ENCODE results near the gene MYO9B. TPM values are rescaled to one million over a fixed set of nuclear protein-coding genes. Genes with fewer than 3 reads are reported as not detected.

Gene MYO9B
- total and polyA plus RNA-seq, 2 donors, result 28.2 to 103 TPM

GRCh38 chr19:17079710-17080439 is 4.3 kb downstream of the MYO9B start:
- Histone ChIP-seq H3K27ac (ENCODE audit: low read depth in 1 of 2, low read length in 1 of 2) (peak overlapping the region; percentile 47 to 59), H3K36me3 (ENCODE audit: control insufficient read depth in 2 of 2, insufficient read depth in 2 of 2, low read length in 1 of 2) (peaks cover 0 to 7% of the 10 kb centered on the region in 2 donors), H3K4me3 (ENCODE audit: low read length in 2 of 2) (no peak overlapping the region), H3K9me3 (ENCODE audit: control insufficient read depth in 2 of 2, insufficient read depth in 1 of 2, low read length in 1 of 2) (no peaks in the 10 kb centered on the region), H3K27me3 (ENCODE audit: control insufficient read depth in 2 of 2, insufficient read depth in 1 of 2, low read length in 1 of 2) (no peaks in the 10 kb centered on the region), H3K4me1 (ENCODE audit: control insufficient read depth in 2 of 2, insufficient read depth in 2 of 2, low read length in 2 of 2) (peaks cover 12 to 42% of the 10 kb centered on the region in 2 donors)
- peak in 1 of 9 donors; percentile 28 for DNase-seq (ENCODE audit: low read depth in 6 of 9, low spot score in 9 of 9)
- WGBS, result 80% methylated on average over 28 of the region's 28 CpGs

- H3K4me3 ChIP-seq (ENCODE audit: low read length in 2 of 2), result no peak overlapping the region
- no peak for DNase-seq (ENCODE audit: low read depth in 6 of 9, low spot score in 9 of 9)
Observed at GRCh38 chr19:17080440-17080801, 4.8 kb downstream of the MYO9B start.

GRCh38 chr19:17081672-17082630 is 6.4 kb downstream of the MYO9B start:
- DNase-seq (ENCODE audit: low read depth in 6 of 9, low spot score in 9 of 9), result no peak
- Histone ChIP-seq H3K9me3 (ENCODE audit: control insufficient read depth in 2 of 2, insufficient read depth in 1 of 2, low read length in 1 of 2) (no peaks in the 10 kb centered on the region), H3K27me3 (ENCODE audit: control insufficient read depth in 2 of 2, insufficient read depth in 1 of 2, low read length in 1 of 2) (no peaks in the 10 kb centered on the region), H3K4me1 (ENCODE audit: control insufficient read depth in 2 of 2, insufficient read depth in 2 of 2, low read length in 2 of 2) (peaks cover 9 to 32% of the 10 kb centered on the region in 2 donors), H3K27ac (ENCODE audit: low read depth in 1 of 2, low read length in 1 of 2) (no peak overlapping the region), H3K36me3 (ENCODE audit: control insufficient read depth in 2 of 2, insufficient read depth in 2 of 2, low read length in 1 of 2) (peaks cover 6 to 9% of the 10 kb centered on the region in 2 donors), H3K4me3 (ENCODE audit: low read length in 2 of 2) (no peak overlapping the region)
- WGBS, result 89% methylated on average over 20 of the region's 20 CpGs

More at GRCh38 chr19:17080440-17080801, 4.8 kb downstream of the MYO9B start:
- H3K27me3 ChIP-seq (ENCODE audit: control insufficient read depth in 2 of 2, insufficient read depth in 1 of 2, low read length in 1 of 2), result no peaks in the 10 kb centered on the region
- over 99% methylated on average over 4 of the region's 4 CpGs for WGBS
- H3K9me3 ChIP-seq (ENCODE audit: control insufficient read depth in 2 of 2, insufficient read depth in 1 of 2, low read length in 1 of 2), result no peaks in the 10 kb centered on the region
- H3K27ac ChIP-seq (ENCODE audit: low read depth in 1 of 2, low read length in 1 of 2), result no peak overlapping the region
- H3K36me3 ChIP-seq (ENCODE audit: control insufficient read depth in 2 of 2, insufficient read depth in 2 of 2, low read length in 1 of 2), result peaks cover 0 to 7% of the 10 kb centered on the region in 2 donors
- peaks cover 12 to 42% of the 10 kb centered on the region in 2 donors for H3K4me1 ChIP-seq (ENCODE audit: control insufficient read depth in 2 of 2, insufficient read depth in 2 of 2, low read length in 2 of 2)

DNA sequence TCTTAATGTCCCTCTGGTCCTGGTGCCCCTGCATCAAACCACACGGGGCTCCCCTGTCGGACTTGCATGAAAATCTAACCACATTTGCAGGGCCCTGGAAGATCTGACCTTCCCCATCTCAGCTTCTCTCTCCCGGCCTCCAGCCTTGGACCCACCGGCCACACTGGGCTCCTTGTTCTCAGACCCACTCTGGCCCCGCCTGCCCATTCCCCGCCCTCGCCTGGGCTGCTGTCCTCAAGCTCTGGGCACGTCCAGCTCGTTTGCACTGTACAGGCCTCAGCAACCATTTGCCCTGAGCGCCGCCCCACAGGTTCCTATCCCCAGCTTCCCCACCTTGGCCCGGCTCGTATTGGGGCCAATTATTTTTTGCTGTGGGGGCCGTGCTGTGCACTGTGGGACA is 10.5 kb downstream of the MYO9B start:
- Histone ChIP-seq H3K9me3 (ENCODE audit: control insufficient read depth in 2 of 2, insufficient read depth in 1 of 2, low read length in 1 of 2) (no peaks in the 10 kb centered on the region), H3K4me1 (ENCODE audit: control insufficient read depth in 2 of 2, insufficient read depth in 2 of 2, low read length in 2 of 2) (peaks cover under 1 to 10% of the 10 kb centered on the region in 2 donors), H3K27me3 (ENCODE audit: control insufficient read depth in 2 of 2, insufficient read depth in 1 of 2, low read length in 1 of 2) (no peaks in the 10 kb centered on the region), H3K27ac (ENCODE audit: low read depth in 1 of 2, low read length in 1 of 2) (no peak overlapping the region), H3K4me3 (ENCODE audit: low read length in 2 of 2) (no peak overlapping the region), H3K36me3 (ENCODE audit: control insufficient read depth in 2 of 2, insufficient read depth in 2 of 2, low read length in 1 of 2) (peaks cover 4 to 11% of the 10 kb centered on the region in 2 donors)
- no peak for DNase-seq (ENCODE audit: low read depth in 6 of 9, low spot score in 9 of 9)
- 97% methylated on average over 14 of the region's 14 CpGs for whole genome bisulfite sequencing

DNA sequence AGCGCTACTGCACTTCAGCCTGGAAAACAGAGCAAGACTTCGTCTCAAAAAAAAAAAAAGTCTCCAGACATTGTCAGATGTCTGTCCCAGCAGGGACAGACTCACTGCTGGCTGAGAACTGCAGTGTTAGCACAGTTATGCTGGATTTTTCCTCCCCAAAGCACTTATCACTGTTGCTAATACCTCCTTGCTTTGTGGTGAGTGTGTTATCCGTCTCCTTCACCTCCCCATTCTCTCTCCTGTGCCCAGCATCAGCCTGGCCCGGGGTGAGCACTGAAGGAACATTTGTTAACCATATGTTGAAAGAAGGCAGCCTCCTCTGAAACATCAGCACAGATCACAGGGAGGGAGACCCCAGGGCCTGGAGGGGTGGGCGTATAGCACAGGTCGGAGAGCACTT is 11.3 kb downstream of the MYO9B start:
- peaks cover 5 to 11% of the 10 kb centered on the region in 2 donors for H3K36me3 ChIP-seq (ENCODE audit: control insufficient read depth in 2 of 2, insufficient read depth in 2 of 2, low read length in 1 of 2)
- no peaks in the 10 kb centered on the region for H3K27me3 ChIP-seq (ENCODE audit: control insufficient read depth in 2 of 2, insufficient read depth in 1 of 2, low read length in 1 of 2)
- no peak overlapping the region for H3K4me3 ChIP-seq (ENCODE audit: low read length in 2 of 2)
- peaks cover 8 to 13% of the 10 kb centered on the region in 2 donors for H3K4me1 ChIP-seq (ENCODE audit: control insufficient read depth in 2 of 2, insufficient read depth in 2 of 2, low read length in 2 of 2)
- no peak for DNase-seq (ENCODE audit: low read depth in 6 of 9, low spot score in 9 of 9)
- 98% methylated on average over 6 of the region's 6 CpGs for WGBS
- H3K27ac ChIP-seq (ENCODE audit: low read depth in 1 of 2, low read length in 1 of 2), result no peak overlapping the region
- H3K9me3 ChIP-seq (ENCODE audit: control insufficient read depth in 2 of 2, insufficient read depth in 1 of 2, low read length in 1 of 2), result no peaks in the 10 kb centered on the region

DNA sequence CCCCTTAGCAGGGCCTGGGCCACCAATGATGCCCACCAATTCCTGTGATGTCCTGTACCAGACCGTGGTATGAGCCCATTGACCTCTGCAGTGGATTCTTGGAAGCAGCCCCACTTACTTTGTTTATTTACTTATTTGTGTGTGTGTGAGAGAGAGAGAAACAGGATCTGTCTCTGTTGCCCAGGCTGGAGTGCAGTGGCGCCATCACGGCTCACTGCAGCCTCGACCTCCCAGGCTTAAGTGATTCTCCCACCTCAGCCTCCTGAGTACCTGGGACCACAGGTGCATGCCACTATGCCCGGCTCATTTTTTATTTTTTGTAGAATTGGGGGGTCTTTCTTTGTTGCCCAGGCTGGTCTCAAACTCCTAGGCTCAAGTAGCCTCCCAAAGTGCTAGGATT is 13.0 kb downstream of the MYO9B start:
- 95% methylated on average over 5 of the region's 5 CpGs for WGBS
- H3K36me3 ChIP-seq (ENCODE audit: control insufficient read depth in 2 of 2, insufficient read depth in 2 of 2, low read length in 1 of 2), result peaks cover 9 to 11% of the 10 kb centered on the region in 2 donors
- peaks cover 9 to 10% of the 10 kb centered on the region in 2 donors for H3K4me1 ChIP-seq (ENCODE audit: control insufficient read depth in 2 of 2, insufficient read depth in 2 of 2, low read length in 2 of 2)

GRCh38 chr19:17090583-17090982 is 15.0 kb downstream of the MYO9B start:
- Histone ChIP-seq H3K36me3 (ENCODE audit: control insufficient read depth in 2 of 2, insufficient read depth in 2 of 2, low read length in 1 of 2) (peaks cover 11 to 14% of the 10 kb centered on the region in 2 donors), H3K27me3 (ENCODE audit: control insufficient read depth in 2 of 2, insufficient read depth in 1 of 2, low read length in 1 of 2) (no peaks in the 10 kb centered on the region), H3K4me3 (ENCODE audit: low read length in 2 of 2) (no peak overlapping the region), H3K4me1 (ENCODE audit: control insufficient read depth in 2 of 2, insufficient read depth in 2 of 2, low read length in 2 of 2) (peaks cover 9 to 10% of the 10 kb centered on the region in 2 donors), H3K9me3 (ENCODE audit: control insufficient read depth in 2 of 2, insufficient read depth in 1 of 2, low read length in 1 of 2) (no peaks in the 10 kb centered on the region), H3K27ac (ENCODE audit: low read depth in 1 of 2, low read length in 1 of 2) (no peak overlapping the region)
- DNase-seq (ENCODE audit: low read depth in 6 of 9, low spot score in 9 of 9), result peak in 1 of 9 donors; percentile 31
- WGBS, result 59% methylated on average over 9 of the region's 9 CpGs

More for the DNA sequence above, 13.0 kb downstream of the MYO9B start:
- Histone ChIP-seq H3K27me3 (ENCODE audit: control insufficient read depth in 2 of 2, insufficient read depth in 1 of 2, low read length in 1 of 2) (no peaks in the 10 kb centered on the region), H3K4me3 (ENCODE audit: low read length in 2 of 2) (no peak overlapping the region), H3K9me3 (ENCODE audit: control insufficient read depth in 2 of 2, insufficient read depth in 1 of 2, low read length in 1 of 2) (no peaks in the 10 kb centered on the region), H3K27ac (ENCODE audit: low read depth in 1 of 2, low read length in 1 of 2) (no peak overlapping the region)
- DNase-seq (ENCODE audit: low read depth in 6 of 9, low spot score in 9 of 9), result no peak

DNA sequence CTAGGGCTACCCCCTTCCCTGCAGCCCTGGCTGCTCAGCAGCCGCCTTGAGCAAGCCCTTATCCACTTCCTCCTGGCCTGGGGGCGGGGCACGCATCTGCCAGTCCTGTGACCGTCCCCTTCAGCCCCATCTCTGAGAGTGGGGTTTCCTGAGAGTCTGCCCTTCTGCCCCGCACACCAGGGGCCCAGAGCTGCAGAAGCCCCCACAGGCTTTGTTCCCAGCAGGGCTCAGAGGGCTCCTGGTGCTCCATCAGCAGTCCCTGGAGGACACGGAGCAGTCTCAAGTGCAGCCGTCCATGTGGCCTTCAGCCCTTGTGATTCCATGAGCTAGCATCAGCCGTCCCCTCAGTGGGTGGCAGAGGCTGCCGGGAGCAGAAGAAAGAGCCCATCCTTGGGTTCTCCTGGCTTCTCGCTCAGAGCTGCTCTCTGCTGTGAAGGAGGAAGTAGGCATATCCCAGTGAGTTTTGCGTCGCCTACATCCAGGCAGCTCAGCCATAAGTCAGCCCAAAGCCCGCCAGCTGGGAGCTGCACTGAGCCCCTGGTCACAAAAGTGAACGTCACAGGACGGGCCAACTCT is 16.3 kb downstream of the MYO9B start:
- no peak for DNase-seq (ENCODE audit: low read depth in 6 of 9, low spot score in 9 of 9)
- WGBS, result 57% methylated on average over 15 of the region's 15 CpGs
- Histone ChIP-seq H3K27ac (ENCODE audit: low read depth in 1 of 2, low read length in 1 of 2) (peak overlapping the region; percentile 43 to 55), H3K4me1 (ENCODE audit: control insufficient read depth in 2 of 2, insufficient read depth in 2 of 2, low read length in 2 of 2) (peaks cover 9 to 10% of the 10 kb centered on the region in 2 donors), H3K4me3 (ENCODE audit: low read length in 2 of 2) (no peak overlapping the region), H3K9me3 (ENCODE audit: control insufficient read depth in 2 of 2, insufficient read depth in 1 of 2, low read length in 1 of 2) (no peaks in the 10 kb centered on the region), H3K27me3 (ENCODE audit: control insufficient read depth in 2 of 2, insufficient read depth in 1 of 2, low read length in 1 of 2) (no peaks in the 10 kb centered on the region), H3K36me3 (ENCODE audit: control insufficient read depth in 2 of 2, insufficient read depth in 2 of 2, low read length in 1 of 2) (peaks cover 5 to 16% of the 10 kb centered on the region in 2 donors)

Data from thymus (tissue), 11 donors.